ENCODE measurements around the gene GGCT. TPM values are rescaled to one million over a fixed set of nuclear protein-coding genes. Genes with fewer than 3 reads are reported as not detected.

GGCT gene
- total RNA-seq, 1 experiment from 2014 or later = 69.3 TPM

GRCh38 chr7:30478349-30479201 is 26.1 kb downstream of the GGCT start, which contains the start of gene NOD1:
NOD1 (minus strand) TSS chr7:30478784; CDS start chr7:30456921, 21,863 bp downstream.
- Histone ChIP-seq H3K36me3 (replicated peaks; ENCODE audit: control insufficient read depth, insufficient read depth, low read length) (no peaks in the 10 kb centered on the region), H3K27me3 (ENCODE audit: control insufficient read depth, insufficient read depth, low read length) (no peaks in the 10 kb centered on the region), H3K4me3 (ENCODE audit: insufficient read depth, low read depth, low read length) (peak within 1 kb of the TSS; percentile 70)
- DNase-seq = peak; percentile 91

GRCh38 chr7:30476459-30477145 is 28.0 kb downstream of the GGCT start:
- no peaks in the 10 kb centered on the region for H3K36me3 ChIP-seq (replicated peaks; ENCODE audit: control insufficient read depth, insufficient read depth, low read length)
- H3K4me3 ChIP-seq (ENCODE audit: insufficient read depth, low read depth, low read length) = no peak overlapping the region
- no peaks in the 10 kb centered on the region for H3K27me3 ChIP-seq (ENCODE audit: control insufficient read depth, insufficient read depth, low read length)
- no peak for DNase-seq

- H3K27me3 ChIP-seq (ENCODE audit: control insufficient read depth, insufficient read depth, low read length) = no peaks in the 10 kb centered on the region
- no peak for DNase-seq
- H3K4me3 ChIP-seq (ENCODE audit: insufficient read depth, low read depth, low read length) = no peak overlapping the region
- no peaks in the 10 kb centered on the region for H3K36me3 ChIP-seq (replicated peaks; ENCODE audit: control insufficient read depth, insufficient read depth, low read length)
Observed at GRCh38 chr7:30475580-30475979, 29.0 kb downstream of the GGCT start.

GRCh38 chr7:30474893-30475292 is 29.7 kb downstream of the GGCT start:
- no peak overlapping the region for H3K4me3 ChIP-seq (ENCODE audit: insufficient read depth, low read depth, low read length)
- no peaks in the 10 kb centered on the region for H3K36me3 ChIP-seq (replicated peaks; ENCODE audit: control insufficient read depth, insufficient read depth, low read length)
- no peak for DNase-seq
- H3K27me3 ChIP-seq (ENCODE audit: control insufficient read depth, insufficient read depth, low read length) = no peaks in the 10 kb centered on the region

- no peak for DNase-seq
- no peaks in the 10 kb centered on the region for H3K27me3 ChIP-seq (ENCODE audit: control insufficient read depth, insufficient read depth, low read length)
- no peaks in the 10 kb centered on the region for H3K36me3 ChIP-seq (replicated peaks; ENCODE audit: control insufficient read depth, insufficient read depth, low read length)
Observed at GRCh38 chr7:30474485-30474884, 30.1 kb downstream of the GGCT start.

GRCh38 chr7:30473903-30474302 is 30.7 kb downstream of the GGCT start:
- no peaks in the 10 kb centered on the region for H3K27me3 ChIP-seq (ENCODE audit: control insufficient read depth, insufficient read depth, low read length)
- no peak for DNase-seq
- H3K36me3 ChIP-seq (replicated peaks; ENCODE audit: control insufficient read depth, insufficient read depth, low read length) = no peaks in the 10 kb centered on the region
- H3K4me3 ChIP-seq (ENCODE audit: insufficient read depth, low read depth, low read length) = no peak overlapping the region

More at GRCh38 chr7:30474485-30474884, 30.1 kb downstream of the GGCT start:
- H3K4me3 ChIP-seq (ENCODE audit: insufficient read depth, low read depth, low read length) = no peak overlapping the region

GRCh38 chr7:30472784-30473775 is 31.5 kb downstream of the GGCT start:
- no peaks in the 10 kb centered on the region for H3K27me3 ChIP-seq (ENCODE audit: control insufficient read depth, insufficient read depth, low read length)
- no peak overlapping the region for H3K4me3 ChIP-seq (ENCODE audit: insufficient read depth, low read depth, low read length)
- H3K36me3 ChIP-seq (replicated peaks; ENCODE audit: control insufficient read depth, insufficient read depth, low read length) = no peaks in the 10 kb centered on the region
- no peak for DNase-seq

- Histone ChIP-seq H3K27me3 (ENCODE audit: control insufficient read depth, insufficient read depth, low read length) (no peaks in the 10 kb centered on the region), H3K4me3 (ENCODE audit: insufficient read depth, low read depth, low read length) (no peak overlapping the region), H3K36me3 (replicated peaks; ENCODE audit: control insufficient read depth, insufficient read depth, low read length) (no peaks in the 10 kb centered on the region)
- no peak for DNase-seq
Observed at GRCh38 chr7:30472081-30472783, 32.4 kb downstream of the GGCT start.

- Histone ChIP-seq H3K4me3 (ENCODE audit: insufficient read depth, low read depth, low read length) (no peak overlapping the region), H3K36me3 (replicated peaks; ENCODE audit: control insufficient read depth, insufficient read depth, low read length) (no peaks in the 10 kb centered on the region), H3K27me3 (ENCODE audit: control insufficient read depth, insufficient read depth, low read length) (no peaks in the 10 kb centered on the region)
- DNase-seq = no peak
Observed at GRCh38 chr7:30471205-30471604, 33.4 kb downstream of the GGCT start.

- DNase-seq = no peak
- H3K4me3 ChIP-seq (ENCODE audit: insufficient read depth, low read depth, low read length) = no peak overlapping the region
- H3K36me3 ChIP-seq (replicated peaks; ENCODE audit: control insufficient read depth, insufficient read depth, low read length) = no peaks in the 10 kb centered on the region
- H3K27me3 ChIP-seq (ENCODE audit: control insufficient read depth, insufficient read depth, low read length) = no peaks in the 10 kb centered on the region
Observed at GRCh38 chr7:30470771-30471170, 33.9 kb downstream of the GGCT start.

GRCh38 chr7:30470163-30470770 is 34.4 kb downstream of the GGCT start:
- Histone ChIP-seq H3K4me3 (ENCODE audit: insufficient read depth, low read depth, low read length) (no peak overlapping the region), H3K27me3 (ENCODE audit: control insufficient read depth, insufficient read depth, low read length) (no peaks in the 10 kb centered on the region), H3K36me3 (replicated peaks; ENCODE audit: control insufficient read depth, insufficient read depth, low read length) (no peaks in the 10 kb centered on the region)
- no peak for DNase-seq

- Histone ChIP-seq H3K4me3 (ENCODE audit: insufficient read depth, low read depth, low read length) (no peak overlapping the region), H3K27me3 (ENCODE audit: control insufficient read depth, insufficient read depth, low read length) (no peaks in the 10 kb centered on the region)
- peak; percentile 76 for DNase-seq
Observed at GRCh38 chr7:30469303-30469702, 35.3 kb downstream of the GGCT start.

GRCh38 chr7:30468791-30469190 is 35.8 kb downstream of the GGCT start:
- H3K27me3 ChIP-seq (ENCODE audit: control insufficient read depth, insufficient read depth, low read length) = no peaks in the 10 kb centered on the region

More at GRCh38 chr7:30469303-30469702, 35.3 kb downstream of the GGCT start:
- H3K36me3 ChIP-seq (replicated peaks; ENCODE audit: control insufficient read depth, insufficient read depth, low read length) = no peaks in the 10 kb centered on the region

More at GRCh38 chr7:30468791-30469190, 35.8 kb downstream of the GGCT start:
- no peak for DNase-seq
- no peak overlapping the region for H3K4me3 ChIP-seq (ENCODE audit: insufficient read depth, low read depth, low read length)
- no peaks in the 10 kb centered on the region for H3K36me3 ChIP-seq (replicated peaks; ENCODE audit: control insufficient read depth, insufficient read depth, low read length)
